GM18951 (cell line): Measurements from ENCODE around the gene PTGIS.

Source experiments
- POLR2A ChIP-seq: IDR thresholded peaks from 4 replicates; pipeline ENCODE4 v1.6.1; 2011; ENCODE audit warnings: mild to moderate bottlenecking; ENCODE audit not compliant: insufficient read length, insufficient read depth; ENCODE audit errors: extremely low read depth
- in situ Hi-C: fragments of 300-500 bp; cut with MboI; formaldehyde crosslinking; loops from one replicate; pipeline ENCODE4 v1.12.0; 2022; ENCODE audit warnings: low sequenced_read_pairs, mixed read lengths, inconsistent platforms; ENCODE audit not compliant: unreplicated experiment

Gene PTGIS

GRCh38 chr20:49461894-49462620 is 105.9 kb downstream of the PTGIS start:
- in situ Hi-C loops = no loop called here
- TF ChIP-seq POLR2A = no peak

GRCh38 chr20:49460916-49461315 is 107.0 kb downstream of the PTGIS start:
- TF ChIP-seq POLR2A = no peak
- in situ Hi-C loops = no loop called here

GRCh38 chr20:49460131-49460530 is 107.8 kb downstream of the PTGIS start:
- no peak for TF ChIP-seq POLR2A
- in situ Hi-C loops = no loop called here

- no peak for TF ChIP-seq POLR2A
- in situ Hi-C loops = no loop called here
These were observed 108.3 kb downstream of the PTGIS start for GRCh38 chr20:49459684-49460083.

GRCh38 chr20:49457444-49457843 is 110.5 kb downstream of the PTGIS start:
- in situ Hi-C loops = no loop called here
- no peak for TF ChIP-seq POLR2A

GRCh38 chr20:49456646-49457045 is 111.3 kb downstream of the PTGIS start:
- in situ Hi-C loops = no loop called here
- no peak for TF ChIP-seq POLR2A

- no peak for TF ChIP-seq POLR2A
- in situ Hi-C loops = no loop called here
These were observed 112.2 kb downstream of the PTGIS start for GRCh38 chr20:49455691-49456090.
